ENCODE measurements around the gene ARHGEF10L.

DNA sequence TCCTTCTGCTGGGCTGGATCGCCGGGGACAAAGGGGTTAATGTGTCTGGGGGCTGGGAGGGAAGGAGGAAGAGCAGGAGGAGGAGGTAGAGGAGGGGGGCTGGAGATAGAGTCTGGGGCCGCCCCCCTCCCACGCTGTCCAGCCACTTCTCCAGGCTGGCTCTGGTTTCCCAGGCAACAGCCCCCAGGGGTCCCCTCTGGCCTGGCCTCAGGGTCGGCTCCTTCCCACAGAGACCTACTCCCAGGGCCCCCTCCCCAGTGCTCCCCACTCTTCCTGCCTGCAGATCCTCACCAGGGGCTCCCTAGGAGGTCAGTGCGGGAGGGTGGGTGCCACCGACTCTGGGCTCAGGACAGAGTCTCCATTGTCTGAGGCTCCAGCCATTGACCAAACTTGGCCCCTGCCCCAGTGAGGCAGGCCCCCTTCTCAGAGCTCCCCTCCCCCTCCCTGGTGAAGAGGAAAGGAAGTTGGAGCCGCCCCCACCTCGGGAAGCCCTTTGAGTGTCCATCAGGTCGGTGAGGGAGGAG lies 34.1 kb downstream of the ARHGEF10L start:
- TF ChIP-seq, protein P1, sequence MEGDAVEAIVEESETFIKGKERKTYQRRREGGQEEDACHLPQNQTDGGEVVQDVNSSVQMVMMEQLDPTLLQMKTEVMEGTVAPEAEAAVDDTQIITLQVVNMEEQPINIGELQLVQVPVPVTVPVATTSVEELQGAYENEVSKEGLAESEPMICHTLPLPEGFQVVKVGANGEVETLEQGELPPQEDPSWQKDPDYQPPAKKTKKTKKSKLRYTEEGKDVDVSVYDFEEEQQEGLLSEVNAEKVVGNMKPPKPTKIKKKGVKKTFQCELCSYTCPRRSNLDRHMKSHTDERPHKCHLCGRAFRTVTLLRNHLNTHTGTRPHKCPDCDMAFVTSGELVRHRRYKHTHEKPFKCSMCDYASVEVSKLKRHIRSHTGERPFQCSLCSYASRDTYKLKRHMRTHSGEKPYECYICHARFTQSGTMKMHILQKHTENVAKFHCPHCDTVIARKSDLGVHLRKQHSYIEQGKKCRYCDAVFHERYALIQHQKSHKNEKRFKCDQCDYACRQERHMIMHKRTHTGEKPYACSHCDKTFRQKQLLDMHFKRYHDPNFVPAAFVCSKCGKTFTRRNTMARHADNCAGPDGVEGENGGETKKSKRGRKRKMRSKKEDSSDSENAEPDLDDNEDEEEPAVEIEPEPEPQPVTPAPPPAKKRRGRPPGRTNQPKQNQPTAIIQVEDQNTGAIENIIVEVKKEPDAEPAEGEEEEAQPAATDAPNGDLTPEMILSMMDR (IDR thresholded peaks at IDR 0.05; ENCODE audit: insufficient read depth, low read length, poor library complexity, severe bottlenecking): no peak
- TF ChIP-seq EZH2phosphoT487 (conservative IDR thresholded peaks at IDR 0.05; ENCODE audit: low read length): no peak
